Stomach smooth muscle (tissue), 2 donors: ENCODE data around the gene ATP2A2.
"Not testable (repeated sequence)": the region's sequence is repeated elsewhere in the genome, so short reads cannot be mapped to it uniquely, and the experiment has no call there.

Experiments
- H3K27ac ChIP-seq: one replicate; pipeline ENCODE4 v1.7.0; 2013; ENCODE audit warnings: mild to moderate bottlenecking, low read length, inconsistent platforms
- H3K27me3 ChIP-seq, 2 donors: one replicate each; pipeline ENCODE4 v1.7.0; 2013; ENCODE audit warnings: low read length in 2 of 2; ENCODE audit not compliant: insufficient read depth in 2 of 2, control insufficient read depth in 1 of 2
- H3K36me3 ChIP-seq, 2 donors: one replicate each; pipeline ENCODE4 v1.7.0; 2013; ENCODE audit warnings: low read length in 2 of 2; ENCODE audit not compliant: control insufficient read depth in 2 of 2, insufficient read depth in 2 of 2
- H3K4me1 ChIP-seq: one replicate; pipeline ENCODE4 v1.7.0; 2013; ENCODE audit warnings: low read length; ENCODE audit not compliant: control insufficient read depth, insufficient read depth
- H3K4me3 ChIP-seq, 2 donors: one replicate each; pipeline ENCODE4 v1.7.0; 2013; ENCODE audit warnings: low read length in 2 of 2
- H3K9ac ChIP-seq, 2 donors: one replicate each; pipeline ENCODE4 v1.7.0; 2013; ENCODE audit warnings: low read length in 2 of 2, mild to moderate bottlenecking in 1 of 2
- H3K9me3 ChIP-seq, 2 donors: one replicate each; pipeline ENCODE4 v1.7.0; 2013; ENCODE audit warnings: low read length in 2 of 2; ENCODE audit not compliant: control insufficient read depth in 2 of 2
- donor health status: healthy.
- donor health status: Pancreatic carcinoma.

Gene ATP2A2

GRCh38 chr12:110330124-110330523 is 49.1 kb downstream of the ATP2A2 start:
- Histone ChIP-seq H3K4me1 (no peaks in the 10 kb centered on the region), H3K36me3 (peaks cover 45 to 47% of the 10 kb centered on the region in 2 donors), H3K27ac (no peak overlapping the region), H3K4me3 (no peak overlapping the region), H3K9ac (no peak overlapping the region), H3K27me3 (no peaks in the 10 kb centered on the region), H3K9me3 (no peaks in the 10 kb centered on the region)

- Histone ChIP-seq H3K9me3 (no peaks in the 10 kb centered on the region), H3K4me1 (no peaks in the 10 kb centered on the region), H3K27ac (no peak overlapping the region), H3K36me3 (peaks cover 49% of the 10 kb centered on the region in 2 donors), H3K27me3 (no peaks in the 10 kb centered on the region), H3K4me3 (no peak overlapping the region), H3K9ac (no peak overlapping the region)
Measured at GRCh38 chr12:110330544-110330943, 49.5 kb downstream of the ATP2A2 start.

GRCh38 chr12:110333201-110333600 is 52.2 kb downstream of the ATP2A2 start:
- H3K4me1 ChIP-seq, result no peaks in the 10 kb centered on the region
- no peak overlapping the region for H3K4me3 ChIP-seq
- H3K36me3 ChIP-seq, result peaks cover 55% of the 10 kb centered on the region in 2 donors

GRCh38 chr12:110335481-110336045 is 54.5 kb downstream of the ATP2A2 start:
- Histone ChIP-seq H3K4me1 (no peaks in the 10 kb centered on the region), H3K4me3 (no peak overlapping the region), H3K27ac (no peak overlapping the region), H3K9me3 (no peaks in the 10 kb centered on the region), H3K27me3 (no peaks in the 10 kb centered on the region), H3K36me3 (peaks cover 64 to 65% of the 10 kb centered on the region in 2 donors), H3K9ac (no peak overlapping the region)

More at GRCh38 chr12:110333201-110333600, 52.2 kb downstream of the ATP2A2 start:
- no peak overlapping the region for H3K9ac ChIP-seq
- H3K9me3 ChIP-seq, result no peaks in the 10 kb centered on the region
- no peaks in the 10 kb centered on the region for H3K27me3 ChIP-seq
- no peak overlapping the region for H3K27ac ChIP-seq

- Histone ChIP-seq H3K4me1 (no peaks in the 10 kb centered on the region), H3K36me3 (peaks cover 77 to 83% of the 10 kb centered on the region in 2 donors), H3K9ac (no peak overlapping the region), H3K27ac (no peak overlapping the region), H3K4me3 (no peak overlapping the region), H3K9me3 (no peaks in the 10 kb centered on the region), H3K27me3 (no peaks in the 10 kb centered on the region)
Measured at GRCh38 chr12:110337912-110338710, 57.1 kb downstream of the ATP2A2 start.

GRCh38 chr12:110338754-110339153 is 57.7 kb downstream of the ATP2A2 start:
- no peaks in the 10 kb centered on the region for H3K4me1 ChIP-seq
- H3K27me3 ChIP-seq, result no peaks in the 10 kb centered on the region
- H3K9ac ChIP-seq, result no peak overlapping the region
- no peaks in the 10 kb centered on the region for H3K9me3 ChIP-seq
- no peak overlapping the region for H3K4me3 ChIP-seq
- no peak overlapping the region for H3K27ac ChIP-seq
- H3K36me3 ChIP-seq, result peaks cover 81 to 84% of the 10 kb centered on the region in 2 donors

GRCh38 chr12:110339184-110339952 is 58.3 kb downstream of the ATP2A2 start:
- H3K27me3 ChIP-seq, result no peaks in the 10 kb centered on the region
- H3K9ac ChIP-seq, result no peak overlapping the region
- H3K4me1 ChIP-seq, result no peaks in the 10 kb centered on the region
- H3K9me3 ChIP-seq, result no peaks in the 10 kb centered on the region
- no peak overlapping the region for H3K4me3 ChIP-seq
- peaks cover 82 to 85% of the 10 kb centered on the region in 2 donors for H3K36me3 ChIP-seq
- no peak overlapping the region for H3K27ac ChIP-seq

GRCh38 chr12:110340261-110340660 is 59.2 kb downstream of the ATP2A2 start:
- not testable (repeated sequence) for H3K27me3 ChIP-seq, H3K9me3 ChIP-seq, H3K9ac ChIP-seq, H3K4me3 ChIP-seq, H3K4me1 ChIP-seq, H3K27ac ChIP-seq
- H3K36me3 ChIP-seq, result peaks cover 85 to 88% of the 10 kb centered on the region in 2 donors

GRCh38 chr12:110340706-110341105 is 59.7 kb downstream of the ATP2A2 start:
- H3K4me1 ChIP-seq, result no peaks in the 10 kb centered on the region
- no peaks in the 10 kb centered on the region for H3K9me3 ChIP-seq
- H3K27ac ChIP-seq, result no peak overlapping the region
- H3K36me3 ChIP-seq, result peaks cover 85 to 88% of the 10 kb centered on the region in 2 donors
- H3K9ac ChIP-seq, result no peak overlapping the region
- H3K27me3 ChIP-seq, result no peaks in the 10 kb centered on the region
- no peak overlapping the region for H3K4me3 ChIP-seq

- Histone ChIP-seq H3K4me3 (no peak overlapping the region), H3K4me1 (no peaks in the 10 kb centered on the region), H3K27ac (no peak overlapping the region), H3K36me3 (peaks cover 81 to 82% of the 10 kb centered on the region in 2 donors), H3K9ac (no peak overlapping the region), H3K27me3 (no peaks in the 10 kb centered on the region), H3K9me3 (no peaks in the 10 kb centered on the region)
Measured at GRCh38 chr12:110342157-110342556, 61.1 kb downstream of the ATP2A2 start.
